HG02885 (cell line): ENCODE results near the gene MATN1.
"Not testable (repeated sequence)": the region's sequence is repeated elsewhere in the genome, so short reads cannot be mapped to it uniquely, and the experiment has no call there.

Experiments used
- ATAC-seq: cut with Tn5 transposase; IDR thresholded peaks from one replicate; pipeline ENCODE4 v1.9.1; 2021; ENCODE audit warnings: mild to moderate bottlenecking; ENCODE audit not compliant: unreplicated experiment, poor library complexity

The MATN1 gene

GRCh38 chr1:30723331-30723755, at the start of gene MATN1:
TSS of gene MATN1 (minus strand) at chr1:30723585. CDS start at chr1:30723551, 34 bp downstream.
- no peak for ATAC-seq

GRCh38 chr1:30771005-30771404, 47.6 kb upstream of the MATN1 start:
- no peak for ATAC-seq

DNA sequence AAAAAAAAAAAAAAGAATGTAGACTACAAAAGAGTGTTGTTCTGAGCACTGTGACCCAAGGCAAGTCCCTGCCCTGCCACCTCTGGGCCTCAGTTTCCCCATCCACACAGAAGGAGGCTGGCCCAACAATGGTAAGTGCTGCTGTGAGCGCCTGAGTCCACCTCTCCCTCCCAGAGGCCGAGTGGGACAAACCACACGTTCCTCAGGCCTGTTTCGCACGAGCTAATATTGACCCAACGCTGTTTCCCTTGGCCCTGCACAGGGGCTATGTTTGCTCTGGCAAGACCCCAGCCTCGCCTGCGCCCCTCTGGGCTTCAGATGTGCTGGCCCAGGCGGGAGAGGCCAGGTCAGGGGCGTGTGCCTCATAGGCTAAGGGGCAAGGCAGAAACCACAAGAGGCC, 46.8 kb upstream of the MATN1 start:
- ATAC-seq = no peak

- ATAC-seq = no peak
These were observed 45.7 kb upstream of the MATN1 start for GRCh38 chr1:30768830-30769718.

DNA sequence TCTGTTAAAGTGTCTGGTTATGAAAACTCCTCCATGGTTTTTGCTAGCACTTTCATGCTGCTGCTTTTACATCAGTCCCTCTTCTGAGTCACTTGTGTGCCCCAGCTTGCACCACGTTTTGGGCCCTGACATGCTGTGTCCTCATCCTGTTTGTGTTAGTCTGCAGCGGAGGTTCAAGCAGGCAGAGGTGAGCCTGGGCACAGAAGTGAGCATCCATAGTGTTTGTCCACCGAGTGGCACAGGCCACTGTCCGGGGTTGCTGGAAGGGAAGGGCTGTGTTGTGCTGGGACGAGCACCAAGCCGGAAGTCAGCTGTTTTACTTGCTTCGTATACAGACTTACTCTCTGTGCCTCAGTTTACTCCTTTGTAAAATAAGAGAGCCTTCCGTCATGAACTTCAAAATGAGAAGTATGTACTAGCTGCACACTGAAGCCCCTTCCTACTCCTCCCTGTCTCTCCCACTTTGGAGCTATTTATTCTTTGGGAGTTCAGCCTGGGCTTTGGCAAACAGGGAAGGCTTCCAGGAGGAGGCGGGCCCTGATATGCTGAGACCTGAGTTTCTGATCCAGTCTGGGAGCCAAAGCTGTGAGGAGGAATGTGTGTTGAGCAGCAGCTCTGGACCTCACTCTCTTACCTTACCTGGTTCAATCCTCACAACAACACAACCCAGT, 44.9 kb upstream of the MATN1 start:
- no peak for ATAC-seq

DNA sequence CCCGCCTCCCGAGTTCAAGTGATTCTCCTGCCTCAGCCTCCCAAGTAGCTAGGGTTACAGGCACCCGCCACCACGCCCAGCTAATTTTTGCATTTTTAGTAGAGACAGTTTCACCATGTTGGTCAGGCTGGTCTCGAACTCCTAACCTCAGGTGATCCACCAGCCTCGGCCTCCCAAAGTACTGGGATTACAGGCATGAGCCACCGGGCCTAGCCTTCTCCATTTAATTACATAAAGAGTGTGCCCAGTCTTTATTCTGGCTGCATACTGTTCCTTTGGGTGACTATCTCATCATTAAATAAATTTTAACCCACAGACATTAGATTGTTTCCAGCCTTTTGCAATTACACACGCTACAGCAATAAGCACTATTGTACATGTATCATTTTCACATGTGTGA, 43.6 kb upstream of the MATN1 start:
- ATAC-seq = not testable (repeated sequence)

GRCh38 chr1:30765556-30766434, 42.4 kb upstream of the MATN1 start:
- no peak for ATAC-seq

GRCh38 chr1:30764939-30765555, 41.7 kb upstream of the MATN1 start:
- peak; percentile 42 for ATAC-seq

GRCh38 chr1:30764396-30764795, 41.0 kb upstream of the MATN1 start:
- ATAC-seq = no peak

GRCh38 chr1:30763651-30764248, 40.4 kb upstream of the MATN1 start:
- ATAC-seq = no peak

- ATAC-seq = no peak
These were observed 39.7 kb upstream of the MATN1 start for GRCh38 chr1:30762930-30763650.

GRCh38 chr1:30762152-30762929, 39.0 kb upstream of the MATN1 start:
- ATAC-seq = no peak

- no peak for ATAC-seq
These were observed 38.2 kb upstream of the MATN1 start for GRCh38 chr1:30761381-30762151.

DNA sequence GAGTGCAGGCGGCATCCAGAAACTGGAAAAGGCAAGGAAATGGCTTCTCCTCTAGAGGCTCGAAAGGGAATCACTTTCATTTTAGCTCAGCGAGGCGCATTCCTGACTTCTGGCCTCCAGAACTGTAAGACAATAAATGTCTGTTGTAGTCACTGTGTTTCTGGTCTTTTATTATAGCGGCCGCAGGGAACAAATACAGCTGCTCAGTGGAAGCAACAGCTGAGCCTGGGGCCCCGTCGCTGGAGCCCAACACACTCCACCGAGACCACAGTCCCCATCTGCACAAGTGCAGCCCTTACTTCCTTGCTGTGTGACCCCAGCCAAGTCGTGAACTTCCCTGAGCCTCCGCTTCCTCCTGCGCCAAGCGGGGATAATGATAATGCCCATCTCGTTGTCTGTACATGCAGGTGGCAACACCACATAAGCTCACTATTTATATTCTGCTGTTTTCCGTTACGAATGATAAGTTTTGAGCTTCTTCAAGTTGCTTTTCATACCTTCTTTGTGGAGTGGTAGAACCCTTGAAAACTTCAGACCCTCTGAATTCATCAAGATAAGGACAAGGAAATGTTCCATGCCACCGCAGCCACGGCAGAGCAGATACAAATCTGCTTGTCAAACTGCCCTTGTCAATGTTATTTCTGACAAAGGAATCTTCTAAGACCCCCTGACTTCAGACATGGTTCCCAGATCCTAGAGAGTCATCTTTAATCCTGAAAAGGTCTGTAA, 37.4 kb upstream of the MATN1 start:
- no peak for ATAC-seq

GRCh38 chr1:30759718-30760281, 36.4 kb upstream of the MATN1 start:
- no peak for ATAC-seq

DNA sequence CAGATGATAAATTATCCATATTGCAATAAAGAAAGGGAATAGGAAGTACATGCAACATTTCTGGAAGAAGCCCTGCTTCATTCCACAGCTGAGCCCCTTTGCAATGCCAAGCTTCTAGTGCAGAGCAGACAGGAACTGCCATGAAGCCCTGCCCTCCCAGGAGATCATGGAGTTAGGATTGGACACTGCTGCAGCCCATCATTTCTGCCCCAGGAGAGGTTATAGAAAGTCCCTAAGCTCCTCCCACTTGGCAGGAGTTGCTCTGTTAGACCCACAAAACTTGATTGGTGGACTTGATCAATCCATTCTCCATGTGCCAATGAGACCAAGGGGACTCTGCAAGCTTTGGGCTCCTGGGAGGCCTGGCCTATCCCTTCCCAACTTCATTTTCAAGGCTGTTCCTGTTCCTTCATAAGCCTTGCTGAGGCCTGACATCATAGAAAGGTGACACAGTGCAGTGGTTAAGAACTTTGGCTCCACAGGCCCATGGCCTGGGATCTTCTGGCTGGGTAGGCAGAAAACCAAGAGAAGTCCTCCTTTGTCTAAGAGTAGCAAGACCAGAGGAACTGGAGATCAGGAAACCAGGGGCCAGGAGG, 35.5 kb upstream of the MATN1 start:
- no peak for ATAC-seq
